ENCODE results near the gene PRRC2B.

The PRRC2B gene

GRCh38 chr9:131474711-131475110, 80.8 kb downstream of the PRRC2B start:
- no peak for DNase-seq

GRCh38 chr9:131475111-131475955, 81.4 kb downstream of the PRRC2B start:
- no peak for DNase-seq

- no peak for DNase-seq
These were observed 82.3 kb downstream of the PRRC2B start for GRCh38 chr9:131475956-131476776.

- DNase-seq: no peak
These were observed 83.0 kb downstream of the PRRC2B start for GRCh38 chr9:131476777-131477345.

- no peak for DNase-seq
These were observed 83.5 kb downstream of the PRRC2B start for GRCh38 chr9:131477367-131477766.

GRCh38 chr9:131477816-131478419, 84.0 kb downstream of the PRRC2B start:
- DNase-seq: no peak

- peak; percentile 70 for DNase-seq
These were observed 84.6 kb downstream of the PRRC2B start for GRCh38 chr9:131478421-131478868.

GRCh38 chr9:131478911-131479310, 85.0 kb downstream of the PRRC2B start:
- no peak for DNase-seq

GRCh38 chr9:131480258-131480657, 86.4 kb downstream of the PRRC2B start:
- DNase-seq: no peak

- no peak for DNase-seq
These were observed 87.8 kb downstream of the PRRC2B start for GRCh38 chr9:131481441-131482342.

GRCh38 chr9:131482343-131483006, 88.6 kb downstream of the PRRC2B start:
- DNase-seq: no peak

GRCh38 chr9:131483319-131484050, 89.6 kb downstream of the PRRC2B start:
- no peak for DNase-seq

GRCh38 chr9:131484051-131484445, 90.2 kb downstream of the PRRC2B start:
- no peak for DNase-seq

GRCh38 chr9:131484560-131485185, 90.8 kb downstream of the PRRC2B start:
- DNase-seq: no peak

GRCh38 chr9:131485206-131485605, 91.3 kb downstream of the PRRC2B start:
- no peak for DNase-seq

- DNase-seq: no peak
These were observed 92.0 kb downstream of the PRRC2B start for GRCh38 chr9:131485728-131486422.

GRCh38 chr9:131487001-131487400, 93.1 kb downstream of the PRRC2B start:
- DNase-seq: no peak

- no peak for DNase-seq
These were observed 93.7 kb downstream of the PRRC2B start for GRCh38 chr9:131487621-131488031.

- no peak for DNase-seq
These were observed 96.6 kb downstream of the PRRC2B start for GRCh38 chr9:131490514-131490913.
